Measurements from ENCODE around the gene PDLIM1. TPM values are rescaled to one million over a fixed set of nuclear protein-coding genes. Genes with fewer than 3 reads are reported as not detected.

The PDLIM1 gene
- polyA plus RNA-seq, 1 of the 3 experiments (the other 2 are of a cell fraction), result 97.2 TPM

DNA sequence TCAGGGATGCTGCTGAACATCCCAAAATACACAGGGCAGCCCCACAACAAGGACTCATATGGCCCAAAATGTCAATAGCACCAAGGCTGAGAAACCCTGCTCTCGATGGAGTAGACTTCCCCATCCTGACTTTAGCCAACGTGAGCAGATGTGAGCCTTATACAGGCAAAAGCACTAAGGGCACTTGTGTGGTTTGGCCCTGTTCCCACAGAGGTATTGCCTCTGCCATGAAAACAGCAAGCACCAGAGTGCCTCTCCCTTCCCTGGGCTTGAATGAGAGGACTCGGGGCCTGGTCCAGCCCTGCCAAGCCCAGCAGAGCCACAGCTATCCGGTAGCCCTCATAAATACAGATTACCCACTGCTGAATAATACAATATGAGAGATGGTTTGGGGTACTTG is 49.3 kb downstream of the PDLIM1 start:
- TF ChIP-seq RCOR1 (IDR thresholded peaks at IDR 0.05; ENCODE audit: low read length) (no peak), GABPA (IDR thresholded peaks at IDR 0.05; ENCODE audit: low read depth) (no peak), SMC3 (IDR thresholded peaks at IDR 0.05; ENCODE audit: low read depth, low read length) (no peak), EP300 (IDR thresholded peaks at IDR 0.05; ENCODE audit: borderline replicate concordance in 1 of 2, low read depth in 1 of 2, low read length in 1 of 2) (no peak), MXI1 (IDR thresholded peaks at IDR 0.05; ENCODE audit: low read depth, low read length) (no peak), RXRA (IDR thresholded peaks at IDR 0.05; ENCODE audit: borderline replicate concordance, low read depth) (no peak), GATA2 (CRISPR knock-in tag; IDR thresholded peaks at IDR 0.05) (no peak), FOXM1 (IDR thresholded peaks at IDR 0.05; ENCODE audit: low read depth) (no peak), EZH2phosphoT487 (IDR thresholded peaks at IDR 0.05; ENCODE audit: borderline replicate concordance, low read depth) (no peak), TEAD4 (IDR thresholded peaks at IDR 0.05; ENCODE audit: borderline replicate concordance, insufficient read depth) (no peak), NFIC (IDR thresholded peaks at IDR 0.05; ENCODE audit: borderline replicate concordance) (no peak)
- TF ChIP-seq, protein P1, sequence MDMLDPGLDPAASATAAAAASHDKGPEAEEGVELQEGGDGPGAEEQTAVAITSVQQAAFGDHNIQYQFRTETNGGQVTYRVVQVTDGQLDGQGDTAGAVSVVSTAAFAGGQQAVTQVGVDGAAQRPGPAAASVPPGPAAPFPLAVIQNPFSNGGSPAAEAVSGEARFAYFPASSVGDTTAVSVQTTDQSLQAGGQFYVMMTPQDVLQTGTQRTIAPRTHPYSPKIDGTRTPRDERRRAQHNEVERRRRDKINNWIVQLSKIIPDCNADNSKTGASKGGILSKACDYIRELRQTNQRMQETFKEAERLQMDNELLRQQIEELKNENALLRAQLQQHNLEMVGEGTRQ (IDR thresholded peaks at IDR 0.05; ENCODE audit: borderline replicate concordance, low read depth, low read length), result no peak
- TF ChIP-seq, protein P2, sequence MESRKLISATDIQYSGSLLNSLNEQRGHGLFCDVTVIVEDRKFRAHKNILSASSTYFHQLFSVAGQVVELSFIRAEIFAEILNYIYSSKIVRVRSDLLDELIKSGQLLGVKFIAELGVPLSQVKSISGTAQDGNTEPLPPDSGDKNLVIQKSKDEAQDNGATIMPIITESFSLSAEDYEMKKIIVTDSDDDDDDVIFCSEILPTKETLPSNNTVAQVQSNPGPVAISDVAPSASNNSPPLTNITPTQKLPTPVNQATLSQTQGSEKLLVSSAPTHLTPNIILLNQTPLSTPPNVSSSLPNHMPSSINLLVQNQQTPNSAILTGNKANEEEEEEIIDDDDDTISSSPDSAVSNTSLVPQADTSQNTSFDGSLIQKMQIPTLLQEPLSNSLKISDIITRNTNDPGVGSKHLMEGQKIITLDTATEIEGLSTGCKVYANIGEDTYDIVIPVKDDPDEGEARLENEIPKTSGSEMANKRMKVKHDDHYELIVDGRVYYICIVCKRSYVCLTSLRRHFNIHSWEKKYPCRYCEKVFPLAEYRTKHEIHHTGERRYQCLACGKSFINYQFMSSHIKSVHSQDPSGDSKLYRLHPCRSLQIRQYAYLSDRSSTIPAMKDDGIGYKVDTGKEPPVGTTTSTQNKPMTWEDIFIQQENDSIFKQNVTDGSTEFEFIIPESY (IDR thresholded peaks at IDR 0.05; ENCODE audit: borderline replicate concordance, low read depth), result no peak
- TF ChIP-seq, protein P3, sequence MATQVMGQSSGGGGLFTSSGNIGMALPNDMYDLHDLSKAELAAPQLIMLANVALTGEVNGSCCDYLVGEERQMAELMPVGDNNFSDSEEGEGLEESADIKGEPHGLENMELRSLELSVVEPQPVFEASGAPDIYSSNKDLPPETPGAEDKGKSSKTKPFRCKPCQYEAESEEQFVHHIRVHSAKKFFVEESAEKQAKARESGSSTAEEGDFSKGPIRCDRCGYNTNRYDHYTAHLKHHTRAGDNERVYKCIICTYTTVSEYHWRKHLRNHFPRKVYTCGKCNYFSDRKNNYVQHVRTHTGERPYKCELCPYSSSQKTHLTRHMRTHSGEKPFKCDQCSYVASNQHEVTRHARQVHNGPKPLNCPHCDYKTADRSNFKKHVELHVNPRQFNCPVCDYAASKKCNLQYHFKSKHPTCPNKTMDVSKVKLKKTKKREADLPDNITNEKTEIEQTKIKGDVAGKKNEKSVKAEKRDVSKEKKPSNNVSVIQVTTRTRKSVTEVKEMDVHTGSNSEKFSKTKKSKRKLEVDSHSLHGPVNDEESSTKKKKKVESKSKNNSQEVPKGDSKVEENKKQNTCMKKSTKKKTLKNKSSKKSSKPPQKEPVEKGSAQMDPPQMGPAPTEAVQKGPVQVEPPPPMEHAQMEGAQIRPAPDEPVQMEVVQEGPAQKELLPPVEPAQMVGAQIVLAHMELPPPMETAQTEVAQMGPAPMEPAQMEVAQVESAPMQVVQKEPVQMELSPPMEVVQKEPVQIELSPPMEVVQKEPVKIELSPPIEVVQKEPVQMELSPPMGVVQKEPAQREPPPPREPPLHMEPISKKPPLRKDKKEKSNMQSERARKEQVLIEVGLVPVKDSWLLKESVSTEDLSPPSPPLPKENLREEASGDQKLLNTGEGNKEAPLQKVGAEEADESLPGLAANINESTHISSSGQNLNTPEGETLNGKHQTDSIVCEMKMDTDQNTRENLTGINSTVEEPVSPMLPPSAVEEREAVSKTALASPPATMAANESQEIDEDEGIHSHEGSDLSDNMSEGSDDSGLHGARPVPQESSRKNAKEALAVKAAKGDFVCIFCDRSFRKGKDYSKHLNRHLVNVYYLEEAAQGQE (IDR thresholded peaks at IDR 0.05; ENCODE audit: low read depth, low read length), result no peak
- TF ChIP-seq, protein P4, sequence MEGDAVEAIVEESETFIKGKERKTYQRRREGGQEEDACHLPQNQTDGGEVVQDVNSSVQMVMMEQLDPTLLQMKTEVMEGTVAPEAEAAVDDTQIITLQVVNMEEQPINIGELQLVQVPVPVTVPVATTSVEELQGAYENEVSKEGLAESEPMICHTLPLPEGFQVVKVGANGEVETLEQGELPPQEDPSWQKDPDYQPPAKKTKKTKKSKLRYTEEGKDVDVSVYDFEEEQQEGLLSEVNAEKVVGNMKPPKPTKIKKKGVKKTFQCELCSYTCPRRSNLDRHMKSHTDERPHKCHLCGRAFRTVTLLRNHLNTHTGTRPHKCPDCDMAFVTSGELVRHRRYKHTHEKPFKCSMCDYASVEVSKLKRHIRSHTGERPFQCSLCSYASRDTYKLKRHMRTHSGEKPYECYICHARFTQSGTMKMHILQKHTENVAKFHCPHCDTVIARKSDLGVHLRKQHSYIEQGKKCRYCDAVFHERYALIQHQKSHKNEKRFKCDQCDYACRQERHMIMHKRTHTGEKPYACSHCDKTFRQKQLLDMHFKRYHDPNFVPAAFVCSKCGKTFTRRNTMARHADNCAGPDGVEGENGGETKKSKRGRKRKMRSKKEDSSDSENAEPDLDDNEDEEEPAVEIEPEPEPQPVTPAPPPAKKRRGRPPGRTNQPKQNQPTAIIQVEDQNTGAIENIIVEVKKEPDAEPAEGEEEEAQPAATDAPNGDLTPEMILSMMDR (IDR thresholded peaks at IDR 0.05), result no peak
- TF ChIP-seq, protein P5, sequence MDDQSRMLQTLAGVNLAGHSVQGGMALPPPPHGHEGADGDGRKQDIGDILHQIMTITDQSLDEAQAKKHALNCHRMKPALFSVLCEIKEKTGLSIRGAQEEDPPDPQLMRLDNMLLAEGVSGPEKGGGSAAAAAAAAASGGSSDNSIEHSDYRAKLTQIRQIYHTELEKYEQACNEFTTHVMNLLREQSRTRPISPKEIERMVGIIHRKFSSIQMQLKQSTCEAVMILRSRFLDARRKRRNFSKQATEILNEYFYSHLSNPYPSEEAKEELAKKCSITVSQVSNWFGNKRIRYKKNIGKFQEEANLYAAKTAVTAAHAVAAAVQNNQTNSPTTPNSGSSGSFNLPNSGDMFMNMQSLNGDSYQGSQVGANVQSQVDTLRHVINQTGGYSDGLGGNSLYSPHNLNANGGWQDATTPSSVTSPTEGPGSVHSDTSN (IDR thresholded peaks at IDR 0.05), result no peak
- DNase-seq, result no peak
- no peak overlapping the region for H2AFZ ChIP-seq (ENCODE audit: low read depth)
- H3K79me2 ChIP-seq (ENCODE audit: insufficient read depth), result peaks cover 7% of the 10 kb centered on the region; the same call in 1 of the 2 replicates
- no peaks in the 10 kb centered on the region; a peak in 1 of 4 replicates for H3K4me1 ChIP-seq (ENCODE audit: control insufficient read depth in 1 of 2, insufficient read depth in 2 of 2, low read depth in 1 of 2, low read length in 1 of 2)
- no peaks in the 10 kb centered on the region for H4K20me1 ChIP-seq (ENCODE audit: insufficient read depth)
- 80% methylated on average over 1 of the region's 4 CpGs for WGBS (ENCODE audit: low lambda C conversion rate)
- H3K27ac ChIP-seq (ENCODE audit: low read depth in 2 of 2, low read length in 1 of 2), result no peak overlapping the region
- H3K4me3 ChIP-seq (ENCODE audit: low read depth in 2 of 2, low read length in 1 of 2), result no peak overlapping the region
- no peaks in the 10 kb centered on the region for H3K9me2 ChIP-seq
- ChIA-PET CTCF (interaction anchor here (0.8 to 14.1 kb wide), 5 partner anchors 23 to 131 kb away, joined by 3 to 404 read pairs (median 17); no protein-coding TSS in a partner anchor), POLR2A (no interaction called here)
- no peaks in the 10 kb centered on the region for H3K27me3 ChIP-seq (ENCODE audit: insufficient read depth)
- no peaks in the 10 kb centered on the region for H3K9me3 ChIP-seq
- H3K36me3 ChIP-seq (replicated peaks in 1 of 2; ENCODE audit: control insufficient read depth in 1 of 2, insufficient read depth in 2 of 2, low read length in 1 of 2), result peaks cover 10 to 16% of the 10 kb centered on the region in 2 experiments
- no peak overlapping the region for H3K4me2 ChIP-seq
- peaks cover 9% of the 10 kb centered on the region for H3F3A ChIP-seq (replicated peaks; ENCODE audit: insufficient read depth)
- H3K9ac ChIP-seq, result no peak overlapping the region

All from SK-N-SH (cell line).